ENCODE data around the gene TMPRSS11E.
"Not testable (repeated sequence)": the region's sequence is repeated elsewhere in the genome, so short reads cannot be mapped to it uniquely, and the experiment has no call there.

The TMPRSS11E gene, protein sequence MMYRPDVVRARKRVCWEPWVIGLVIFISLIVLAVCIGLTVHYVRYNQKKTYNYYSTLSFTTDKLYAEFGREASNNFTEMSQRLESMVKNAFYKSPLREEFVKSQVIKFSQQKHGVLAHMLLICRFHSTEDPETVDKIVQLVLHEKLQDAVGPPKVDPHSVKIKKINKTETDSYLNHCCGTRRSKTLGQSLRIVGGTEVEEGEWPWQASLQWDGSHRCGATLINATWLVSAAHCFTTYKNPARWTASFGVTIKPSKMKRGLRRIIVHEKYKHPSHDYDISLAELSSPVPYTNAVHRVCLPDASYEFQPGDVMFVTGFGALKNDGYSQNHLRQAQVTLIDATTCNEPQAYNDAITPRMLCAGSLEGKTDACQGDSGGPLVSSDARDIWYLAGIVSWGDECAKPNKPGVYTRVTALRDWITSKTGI

DNA sequence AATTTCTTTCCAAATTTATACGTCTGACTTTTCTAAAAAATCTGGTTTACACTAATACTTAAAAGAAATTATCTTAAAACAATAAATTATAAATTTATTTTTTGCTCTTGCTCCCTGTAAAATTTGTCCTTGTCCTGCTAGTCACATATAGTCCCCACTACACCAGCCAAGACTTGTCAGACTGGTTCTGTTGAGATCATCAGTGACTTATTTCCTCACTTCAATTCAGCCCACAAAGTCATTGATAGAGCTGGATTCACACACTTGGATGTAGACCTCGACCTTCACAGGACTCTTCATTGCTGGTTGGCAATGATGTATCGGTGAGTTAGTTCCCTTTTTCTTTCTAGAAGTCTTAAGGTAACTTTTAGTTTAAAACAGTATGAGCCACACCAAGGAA lies at the start of gene TMPRSS11E:
TMPRSS11E (plus strand) TSS at position 263 of the 400 bp plus-strand sequence; CDS start at position 313, 50 bp downstream.
- no peak for DNase-seq

DNA sequence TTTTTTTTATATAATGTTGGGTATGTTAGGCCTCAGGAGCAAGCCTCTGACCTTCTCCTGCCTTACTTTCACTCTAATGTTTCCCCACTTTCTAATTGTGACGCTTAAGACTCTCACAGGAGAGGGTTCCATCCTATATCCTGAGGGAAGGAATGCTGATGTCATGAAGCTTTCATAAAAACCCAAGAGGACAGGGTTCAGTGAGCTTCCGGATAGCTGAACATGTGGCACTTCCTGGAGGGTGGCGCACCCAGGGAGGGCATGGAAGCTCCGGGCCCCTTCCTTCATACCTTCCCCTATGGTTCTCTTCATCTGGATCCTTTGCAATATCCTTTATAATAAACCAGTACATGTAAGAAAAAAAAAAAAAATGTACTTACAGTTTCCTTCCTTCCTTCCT lies 48.0 kb upstream of the TMPRSS11E start:
- DNase-seq: no peak

DNA sequence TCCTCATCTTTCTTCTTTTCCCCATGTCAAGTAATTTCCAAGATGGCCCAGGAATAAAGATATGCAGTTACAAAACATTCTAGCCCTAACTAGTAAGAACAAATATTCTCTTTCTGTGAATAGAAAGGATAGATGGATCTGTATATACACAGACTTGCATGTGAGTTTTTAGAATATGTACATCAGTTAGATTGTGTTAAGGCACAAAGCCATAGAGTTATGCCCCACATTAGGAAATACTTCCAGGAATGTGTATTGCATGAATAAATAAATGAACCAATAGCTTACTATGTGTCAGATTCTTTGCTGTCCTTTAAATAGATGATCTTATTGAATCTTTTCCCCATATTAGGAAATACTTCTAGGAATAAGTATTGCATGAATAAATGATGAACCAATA lies 46.0 kb upstream of the TMPRSS11E start:
- no peak for DNase-seq

DNA sequence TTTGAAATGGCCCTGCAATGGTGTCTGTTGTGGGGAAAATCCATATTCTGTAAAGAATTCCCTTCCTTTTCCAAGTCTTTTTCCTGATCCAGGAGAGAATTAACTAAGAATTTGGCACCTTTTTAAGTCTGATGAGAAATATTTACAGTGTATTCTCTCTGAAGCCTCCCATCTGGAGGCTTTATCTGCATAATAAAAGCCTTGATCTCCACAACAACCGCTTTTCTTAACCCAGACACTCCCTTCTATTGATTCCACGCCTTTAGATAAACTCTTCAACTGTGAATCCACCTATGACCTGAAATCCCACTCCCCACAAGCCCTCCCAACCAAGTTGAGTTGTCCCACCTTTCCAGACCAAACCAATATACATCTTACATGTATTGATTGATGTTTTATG lies 43.1 kb upstream of the TMPRSS11E start:
- no peak for DNase-seq

DNA sequence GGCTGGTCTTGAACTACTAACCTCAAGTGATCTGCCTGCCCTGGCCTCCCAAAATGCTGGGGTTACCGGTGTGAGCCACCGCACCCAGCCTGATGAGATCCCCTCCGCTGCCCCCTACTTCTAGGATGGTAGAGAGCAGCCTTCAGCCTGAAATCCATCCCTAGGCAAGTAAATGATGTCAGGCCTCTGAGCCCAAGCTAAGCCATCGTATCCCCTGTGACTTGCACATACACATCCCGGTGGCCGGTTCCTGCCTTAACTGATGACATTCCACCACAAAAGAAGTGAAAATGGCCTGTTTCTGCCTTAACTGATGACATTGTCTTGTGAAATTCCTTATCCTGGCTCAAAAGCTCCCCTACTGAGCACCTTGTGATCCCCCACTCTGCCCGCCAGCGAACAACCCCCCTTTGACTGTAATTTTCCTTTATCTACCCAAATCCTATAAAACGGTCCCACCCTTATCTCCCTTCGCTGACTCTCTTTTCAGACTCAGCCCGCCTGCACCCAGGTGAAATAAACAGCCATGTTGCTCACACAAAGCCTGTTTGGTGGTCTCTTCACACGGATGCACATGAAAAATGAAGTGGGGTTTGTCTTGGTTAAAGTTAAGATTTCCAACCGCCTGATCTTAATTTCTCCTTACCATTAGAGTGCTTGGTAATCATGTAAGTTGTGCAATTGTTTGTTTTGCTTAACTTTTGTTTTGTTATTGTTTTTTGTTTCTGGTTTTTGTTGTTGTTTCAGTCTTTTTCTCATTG lies 41.4 kb upstream of the TMPRSS11E start:
- DNase-seq: not testable (repeated sequence)

DNA sequence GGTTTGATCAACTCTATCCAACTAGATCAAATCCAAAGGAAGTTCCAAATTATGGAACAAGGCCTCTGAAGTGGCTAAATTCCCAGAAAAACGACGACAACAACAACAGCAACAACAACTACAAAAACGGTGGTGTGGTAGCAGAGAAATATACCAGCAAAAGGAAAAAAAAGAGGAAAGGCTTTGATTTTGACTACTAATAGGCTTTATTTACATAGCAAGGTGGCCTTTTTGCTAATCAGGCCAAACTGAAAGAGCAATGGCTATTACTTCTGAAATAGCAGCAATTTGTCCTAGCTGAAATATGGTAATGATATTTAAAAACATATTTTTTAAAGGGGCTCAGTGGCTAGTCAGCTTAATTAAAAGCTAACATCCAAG lies 40.8 kb upstream of the TMPRSS11E start:
- DNase-seq: no peak

DNA sequence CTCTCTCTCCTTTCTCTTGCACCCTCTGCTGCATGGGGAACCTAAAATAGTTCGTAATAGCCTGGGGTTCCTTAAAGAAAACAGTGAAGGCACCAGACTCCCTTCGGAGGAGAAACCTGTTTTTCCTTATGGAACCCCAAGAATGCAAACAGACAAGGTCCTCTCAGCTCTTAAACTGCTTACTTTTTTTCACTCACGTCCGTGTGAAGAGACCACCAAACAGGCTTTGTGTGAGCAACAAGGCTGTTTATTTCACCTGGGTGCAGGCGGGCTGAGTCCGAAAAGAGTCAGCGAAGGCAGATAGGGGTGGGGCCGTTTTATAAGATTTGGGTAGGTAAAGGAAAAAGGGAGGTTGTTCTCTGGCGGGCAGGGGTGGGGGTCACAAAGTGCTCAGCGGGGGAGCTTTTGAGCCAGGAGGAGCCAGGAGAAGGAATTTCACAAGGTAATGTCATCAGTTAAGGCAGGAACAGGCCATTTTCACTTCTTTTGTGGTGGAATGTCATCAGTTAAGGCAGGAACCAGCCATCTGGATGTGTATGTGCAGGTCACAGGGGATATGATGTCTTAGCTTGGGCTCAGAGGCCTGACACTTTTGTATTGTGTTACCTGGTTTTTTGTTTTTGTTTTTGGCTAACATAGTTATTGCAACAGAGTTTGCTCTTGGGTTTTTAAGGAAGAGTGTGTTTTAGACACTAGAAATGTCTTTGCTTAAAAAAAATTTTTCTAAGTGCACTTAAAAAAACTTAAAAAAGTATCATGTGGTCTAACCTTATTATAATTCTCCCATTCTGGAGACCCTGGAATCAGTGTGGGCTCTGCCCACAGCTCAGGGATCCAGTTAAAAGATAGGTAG lies 40.0 kb upstream of the TMPRSS11E start:
- not testable (repeated sequence) for DNase-seq

DNA sequence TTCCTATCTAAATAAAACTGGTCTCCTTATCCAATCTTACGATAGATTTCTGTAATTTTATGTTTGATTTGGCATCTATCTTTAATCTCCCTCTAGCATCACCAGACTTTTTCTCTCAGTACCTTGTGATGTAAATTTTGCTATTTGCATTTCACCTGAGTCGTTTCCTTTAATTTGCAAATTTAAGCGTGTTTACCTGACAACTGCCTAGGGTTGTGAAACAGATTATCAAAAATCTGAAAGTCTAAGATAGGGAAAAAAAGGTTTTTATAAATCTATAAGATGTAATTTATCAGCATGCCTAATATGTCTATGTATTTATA lies 39.4 kb upstream of the TMPRSS11E start:
- DNase-seq: no peak

DNA sequence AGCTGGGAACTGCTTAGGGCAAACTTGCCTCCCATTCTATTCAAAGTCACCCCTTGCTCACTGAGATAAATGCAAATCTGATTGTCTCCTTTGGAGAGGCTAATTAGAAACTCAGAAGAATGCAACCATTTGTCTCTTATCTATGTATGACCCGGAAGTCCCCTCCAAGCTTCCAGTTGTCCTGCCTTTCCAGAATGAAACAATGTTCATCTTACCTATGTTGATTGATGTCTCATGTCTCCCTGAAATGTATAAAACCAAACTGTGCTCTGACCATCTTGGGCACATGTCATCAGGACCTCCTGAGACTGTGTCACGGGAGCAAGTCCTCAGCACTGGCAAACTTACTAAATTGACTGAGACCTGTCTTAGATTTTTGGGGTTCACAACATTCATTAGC lies 37.1 kb upstream of the TMPRSS11E start:
- no peak for DNase-seq

DNA sequence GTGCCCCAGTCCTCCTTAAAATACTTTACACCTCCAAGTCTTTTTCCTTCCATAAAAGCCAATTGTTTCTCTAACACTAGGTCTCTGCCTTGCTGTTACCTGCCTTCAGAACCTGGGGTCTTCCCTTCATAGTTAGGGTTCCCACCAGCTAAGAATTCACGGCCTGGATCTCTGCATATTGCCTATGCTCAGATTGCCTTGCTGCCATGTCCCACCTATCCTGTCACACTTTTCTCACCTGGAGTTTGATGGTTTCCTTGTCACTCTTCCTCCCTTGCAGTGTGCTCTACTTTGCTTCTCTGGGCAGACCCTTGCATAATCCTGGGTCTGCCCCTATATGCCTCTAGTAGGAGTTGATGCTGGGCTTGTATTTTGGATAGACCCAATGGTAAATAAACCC lies 36.6 kb upstream of the TMPRSS11E start:
- no peak for DNase-seq

DNA sequence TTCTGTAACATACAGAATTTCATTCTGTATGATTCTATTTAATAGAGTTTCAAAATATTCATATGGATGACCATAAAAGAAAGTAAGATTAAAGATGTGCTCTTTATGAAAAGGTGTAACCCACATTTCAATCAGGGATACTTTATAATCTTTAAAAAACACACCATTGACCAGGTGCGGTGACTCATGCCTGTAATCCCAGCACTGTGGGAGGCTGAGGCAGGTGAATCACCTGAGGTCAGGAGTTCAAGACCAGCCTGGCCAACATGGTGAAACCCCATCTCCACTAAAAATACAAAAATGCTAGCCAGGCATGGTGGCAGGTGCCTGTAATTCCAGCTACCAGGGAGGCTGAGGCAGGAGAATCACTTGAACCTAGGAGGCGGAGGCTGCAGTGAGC lies 35.2 kb upstream of the TMPRSS11E start:
- not testable (repeated sequence) for DNase-seq

DNA sequence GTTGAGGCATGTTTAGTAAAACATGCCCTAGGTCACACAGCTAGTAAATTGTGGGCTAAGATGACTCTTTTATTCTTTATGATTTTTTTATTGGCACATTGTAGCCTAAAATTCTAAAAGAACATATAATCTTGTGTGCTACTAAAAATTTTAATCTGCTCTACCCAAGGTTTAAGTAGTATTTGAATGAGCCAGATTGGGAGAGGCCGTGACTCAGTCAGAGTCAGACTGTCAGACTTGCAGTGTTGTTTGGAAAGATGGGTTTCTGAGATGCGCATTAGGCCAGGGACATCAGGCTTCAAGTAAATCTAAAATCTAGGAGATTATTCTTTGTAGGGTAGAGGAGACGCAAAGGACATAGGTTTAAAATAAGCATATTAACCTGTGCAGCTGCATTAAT lies 30.7 kb upstream of the TMPRSS11E start:
- no peak for DNase-seq

DNA sequence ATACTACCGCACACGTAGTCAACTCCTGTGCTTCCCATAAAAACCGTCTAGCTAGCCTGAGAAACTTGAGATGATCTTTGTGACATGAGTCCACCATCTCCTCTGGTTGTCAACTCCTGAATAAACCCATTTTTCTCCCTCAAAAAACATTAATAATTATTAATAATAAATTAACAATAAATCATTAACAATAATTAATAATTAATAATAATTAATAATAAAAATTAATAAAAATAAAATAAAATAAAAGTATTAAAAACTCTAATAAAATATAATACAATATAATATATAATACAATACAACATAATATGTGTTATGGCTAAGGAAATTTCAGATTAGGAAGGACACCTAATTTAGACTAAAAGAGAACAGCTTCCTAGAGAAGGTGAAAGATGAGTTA lies 20.7 kb upstream of the TMPRSS11E start:
- DNase-seq: no peak

DNA sequence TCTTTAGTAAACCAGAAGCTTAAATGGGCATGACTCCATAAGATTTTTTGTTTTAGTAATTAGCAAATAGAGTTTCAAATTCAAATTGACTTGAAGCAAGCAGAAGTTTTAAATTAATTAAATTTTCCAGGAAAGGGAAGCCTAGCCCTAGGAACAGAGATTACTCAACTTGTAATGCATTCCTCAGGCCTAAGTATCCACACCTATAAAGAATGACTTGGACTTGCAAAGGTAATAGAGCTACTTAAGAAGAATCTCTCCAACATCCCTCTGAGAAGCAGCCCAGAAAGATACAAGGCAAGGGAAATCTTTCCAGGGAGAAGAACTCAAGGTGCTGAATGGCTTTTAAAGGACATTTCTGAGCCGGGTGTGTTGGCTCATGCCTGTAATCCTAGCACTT lies 16.9 kb upstream of the TMPRSS11E start:
- DNase-seq: no peak

DNA sequence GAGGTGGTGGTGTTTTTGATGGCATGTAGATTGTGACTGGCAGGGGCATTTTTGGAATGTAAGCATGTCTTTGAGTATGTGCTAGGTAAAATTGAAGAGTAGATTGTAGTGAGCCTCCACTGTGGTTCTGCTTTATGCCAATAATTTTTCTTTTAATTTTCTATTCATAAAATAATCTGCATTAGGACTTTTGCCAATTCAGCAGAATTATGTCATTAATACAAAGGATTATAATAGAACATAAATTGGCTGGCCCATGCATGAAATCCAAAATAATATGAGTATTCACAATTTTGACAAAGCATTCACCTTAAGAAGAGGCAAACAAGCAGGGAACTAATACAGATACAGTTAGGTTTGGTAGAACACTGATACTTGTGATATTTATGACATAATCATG lies 14.9 kb upstream of the TMPRSS11E start:
- DNase-seq: no peak

DNA sequence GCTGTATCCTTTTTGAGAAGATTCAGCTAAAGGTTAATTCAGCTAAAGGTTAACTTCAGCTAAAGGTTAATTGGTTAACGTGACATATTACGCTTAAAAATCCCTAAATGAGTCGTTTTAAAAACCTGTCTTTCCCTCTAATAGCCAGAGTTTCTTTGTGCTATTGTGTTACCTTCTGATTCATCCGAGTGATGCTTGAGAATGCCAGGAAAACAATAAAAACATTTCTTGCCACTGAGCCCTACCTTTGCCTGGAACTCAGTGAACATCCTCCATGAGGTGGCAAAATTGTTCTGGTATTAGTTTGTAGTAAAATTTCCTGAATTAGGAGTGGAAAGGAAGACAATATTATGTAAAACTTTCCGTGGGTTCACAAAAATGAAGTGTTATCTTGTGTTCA lies 13.7 kb upstream of the TMPRSS11E start:
- no peak for DNase-seq

DNA sequence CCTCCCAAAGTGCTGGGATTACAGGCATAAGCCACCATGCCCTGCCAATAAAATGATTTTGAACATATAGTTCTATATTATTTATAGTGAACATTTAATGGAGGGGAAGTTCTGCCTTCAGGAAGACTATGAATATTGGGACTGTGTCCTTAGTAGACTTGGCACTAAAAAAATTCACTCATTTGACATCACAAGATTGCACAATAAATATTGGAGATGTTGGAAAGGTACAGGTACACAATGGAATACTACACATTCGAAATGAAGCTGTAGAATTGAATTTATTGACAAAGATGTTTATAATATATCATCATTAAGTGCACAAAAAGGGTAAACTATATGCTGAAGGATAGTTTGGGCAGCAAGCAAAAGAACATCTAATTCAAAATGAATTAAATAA lies 13.0 kb upstream of the TMPRSS11E start:
- DNase-seq: no peak

DNA sequence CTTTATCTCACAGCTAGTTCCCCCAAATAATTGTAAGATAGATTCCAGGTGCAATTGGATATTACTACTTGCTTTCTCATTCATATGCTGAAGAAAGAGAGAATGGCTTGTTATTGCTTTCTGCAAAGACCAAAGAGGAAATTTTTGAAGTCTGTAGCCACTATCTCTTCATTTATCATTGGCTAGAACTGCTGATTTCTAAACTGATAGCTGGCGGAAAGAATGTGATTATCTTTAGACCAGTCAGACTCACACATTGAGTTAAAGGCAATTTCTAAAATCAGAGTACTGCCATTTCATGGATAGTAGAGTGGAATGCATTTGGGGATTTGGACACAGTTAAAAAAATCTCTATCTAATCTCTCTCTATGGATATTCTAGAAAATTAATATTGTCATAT lies 12.4 kb upstream of the TMPRSS11E start:
- DNase-seq: no peak

DNA sequence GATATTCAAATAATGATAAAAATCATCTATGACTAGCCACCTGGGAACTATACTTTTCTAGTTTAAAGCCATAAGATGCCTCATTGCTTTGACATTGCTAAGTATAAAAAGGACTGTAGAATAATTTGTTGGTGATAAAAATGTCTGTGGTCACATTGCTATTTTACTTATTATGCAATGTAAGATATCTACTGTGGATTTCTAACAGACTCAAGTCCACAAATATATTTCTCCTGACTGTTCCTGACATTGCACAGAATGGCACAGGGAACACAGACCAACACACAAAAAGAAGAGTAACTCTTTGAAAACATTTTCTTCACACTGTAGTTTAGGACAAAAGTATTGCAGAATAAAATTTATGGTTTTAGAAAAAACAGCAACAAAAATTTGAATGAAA lies 2.2 kb upstream of the TMPRSS11E start:
- DNase-seq: no peak

DNA sequence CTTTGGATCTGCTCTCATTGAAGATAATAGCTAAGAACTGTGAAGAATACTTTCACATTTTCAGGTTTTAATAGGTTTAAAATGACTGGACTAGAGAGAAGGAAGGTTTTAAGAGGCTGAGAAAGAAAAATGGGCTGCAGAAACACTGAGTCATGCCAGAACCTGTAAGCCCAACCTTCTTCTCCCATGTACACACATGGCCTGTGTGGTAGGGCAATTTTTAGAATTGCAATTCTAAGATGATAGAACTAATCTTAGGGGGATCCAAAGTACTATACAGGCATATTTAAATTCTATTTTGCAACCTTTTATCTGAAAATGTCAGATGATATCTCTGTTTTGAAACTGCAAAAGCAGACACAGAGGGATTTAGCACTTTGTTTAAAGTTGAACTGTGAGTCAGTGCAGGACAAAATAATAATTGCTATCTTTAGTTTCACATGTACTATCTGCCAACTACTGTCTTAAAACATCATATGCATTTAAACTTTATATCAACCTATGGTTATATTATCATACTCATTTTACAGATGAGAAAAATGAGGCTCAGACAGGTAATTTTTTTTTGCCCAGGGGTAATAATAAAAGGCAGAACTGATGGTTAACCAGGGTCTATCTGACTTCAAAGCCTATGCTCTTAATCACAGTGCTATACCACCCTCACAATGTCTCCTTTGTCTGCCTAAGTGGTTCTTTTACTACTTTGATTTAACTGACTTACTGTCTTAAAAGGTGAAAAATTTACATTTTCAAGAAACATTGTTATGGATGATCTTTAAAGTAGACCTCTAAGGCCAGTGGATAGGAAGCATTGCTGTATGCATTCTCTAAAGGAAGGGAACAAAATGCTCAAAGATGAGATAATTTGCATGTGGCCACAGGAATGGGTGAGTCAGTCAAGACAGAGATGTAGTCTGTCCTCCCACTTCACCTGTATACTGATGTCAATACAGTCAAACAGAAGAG lies 4.3 kb downstream of the TMPRSS11E start:
- no peak for DNase-seq

DNA sequence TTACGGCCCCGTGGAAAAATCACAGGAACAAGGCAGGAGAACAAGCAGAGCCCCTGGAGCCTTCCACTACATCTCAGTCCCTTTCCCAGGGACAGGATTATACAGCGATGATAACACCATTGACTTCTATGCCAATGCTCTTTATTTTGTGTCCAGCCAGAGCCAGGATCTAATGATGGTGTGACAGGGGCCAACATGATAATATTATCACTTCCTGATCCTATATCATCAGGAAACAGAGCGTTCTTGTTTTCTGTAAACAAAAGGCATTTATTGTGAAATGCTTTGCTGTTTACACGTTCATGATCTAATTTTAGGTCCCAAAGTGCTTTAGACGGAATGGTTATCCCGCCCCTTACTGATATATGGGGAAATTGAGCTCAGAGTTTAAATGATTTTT lies 12.8 kb downstream of the TMPRSS11E start:
- no peak for DNase-seq

DNA sequence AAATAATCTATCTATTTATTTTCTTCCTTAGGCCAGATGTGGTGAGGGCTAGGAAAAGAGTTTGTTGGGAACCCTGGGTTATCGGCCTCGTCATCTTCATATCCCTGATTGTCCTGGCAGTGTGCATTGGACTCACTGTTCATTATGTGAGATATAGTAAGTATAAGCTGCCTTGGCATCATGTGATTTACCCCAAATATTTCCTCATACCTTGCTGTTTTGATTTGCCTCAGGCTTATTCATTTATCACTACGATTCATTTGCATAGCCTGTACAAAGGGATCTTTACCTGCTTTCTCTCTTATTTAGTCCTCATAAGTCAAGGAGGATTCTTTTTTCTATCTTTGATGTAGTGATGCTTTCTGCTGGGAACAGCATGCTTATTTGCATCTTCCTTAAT lies 14.5 kb downstream of the TMPRSS11E start:
- no peak for DNase-seq
